CD4-positive, alpha-beta T cell treated with Interleukin-1 beta for 1 hour (primary cell): ENCODE results near the gene DNAJB12.
"Not testable (repeated sequence)": the region's sequence is repeated elsewhere in the genome, so short reads cannot be mapped to it uniquely, and the experiment has no call there.

Experiments
- DNase-seq, 2 donors: peaks; one replicate each; pipeline ENCODE4 v3.0.0-alpha.2; 2020 to 2022

The DNAJB12 gene

GRCh38 chr10:72353028-72353964, 1.4 kb downstream of the DNAJB12 start:
- no peak for DNase-seq

DNA sequence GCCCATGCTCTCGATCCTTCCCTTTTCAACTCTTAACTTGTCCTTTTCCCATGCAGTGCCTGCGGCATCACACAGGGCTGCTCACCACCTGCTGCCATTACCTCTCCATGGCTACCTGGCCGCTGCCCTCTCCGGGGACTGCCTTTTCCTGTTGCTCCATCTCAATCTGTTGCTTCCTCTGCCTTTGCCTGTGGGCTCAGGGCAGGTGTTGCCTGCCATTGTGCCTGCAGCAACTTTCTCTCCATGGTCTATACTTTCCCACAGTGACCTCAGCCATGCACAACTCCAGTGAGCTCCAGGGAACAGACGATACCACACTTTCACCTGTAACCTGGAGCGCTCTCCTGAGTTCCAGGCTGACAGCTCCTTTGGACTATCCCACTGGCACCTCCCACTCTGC, 3.2 kb downstream of the DNAJB12 start:
- DNase-seq, result no peak

- DNase-seq, result no peak
Measured at GRCh38 chr10:72349438-72349837, 5.3 kb downstream of the DNAJB12 start.

GRCh38 chr10:72348282-72348681, 6.4 kb downstream of the DNAJB12 start:
- DNase-seq, result no peak

GRCh38 chr10:72346117-72346516, 8.6 kb downstream of the DNAJB12 start:
- not testable (repeated sequence) for DNase-seq

GRCh38 chr10:72344932-72345331, 9.8 kb downstream of the DNAJB12 start:
- DNase-seq, result no peak

GRCh38 chr10:72342911-72343310, 11.8 kb downstream of the DNAJB12 start:
- no peak for DNase-seq

- peak; percentile 77 to 83 for DNase-seq
Measured at GRCh38 chr10:72340510-72341261, 14.0 kb downstream of the DNAJB12 start.

GRCh38 chr10:72338180-72338579, 16.5 kb downstream of the DNAJB12 start:
- no peak for DNase-seq

- no peak for DNase-seq
Measured at GRCh38 chr10:72337722-72338121, 17.0 kb downstream of the DNAJB12 start.

GRCh38 chr10:72337039-72337629, 17.6 kb downstream of the DNAJB12 start:
- peak; percentile 65 to 67 for DNase-seq

DNA sequence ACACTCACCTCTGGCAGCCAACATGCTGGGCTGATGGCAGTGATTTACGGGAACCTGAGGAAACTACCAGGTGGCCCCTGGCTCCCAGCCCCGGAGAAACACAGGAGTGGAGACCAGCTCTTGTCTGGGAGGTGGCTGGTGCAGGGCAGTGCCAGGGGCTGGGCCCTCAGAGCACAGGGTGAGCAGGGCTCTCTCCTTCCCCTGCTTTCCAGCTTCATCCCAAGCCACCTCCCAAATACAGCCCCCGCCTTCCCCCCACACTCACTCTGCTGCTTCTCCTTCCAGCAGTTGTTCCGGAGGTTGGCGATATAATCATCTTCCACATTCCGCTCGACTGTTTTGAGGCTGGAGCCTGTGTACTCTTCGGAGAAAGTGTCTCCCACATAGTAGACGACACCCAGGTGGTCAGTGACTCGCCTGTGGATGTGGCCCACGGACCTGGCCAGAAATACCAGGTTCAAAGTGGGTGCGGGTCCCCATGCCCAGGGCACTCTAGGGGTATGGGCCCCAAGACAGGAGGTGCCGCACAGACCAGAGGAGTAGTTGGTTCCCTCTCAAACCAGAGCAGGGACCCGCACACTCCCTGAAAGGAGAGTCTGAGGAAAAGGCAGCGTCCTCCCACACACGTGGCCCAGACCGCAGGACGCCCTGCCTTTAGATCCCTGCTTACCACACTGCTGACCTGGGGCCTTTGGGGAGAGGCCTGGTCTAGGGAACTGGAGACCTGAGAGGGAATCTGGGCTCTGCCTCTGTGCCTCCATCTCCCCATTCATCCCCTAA, 18.3 kb downstream of the DNAJB12 start:
- DNase-seq, result no peak

- DNase-seq, result peak; percentile 45 to 52
Measured at GRCh38 chr10:72335394-72336258, 19.1 kb downstream of the DNAJB12 start.

GRCh38 chr10:72334825-72335393, 19.8 kb downstream of the DNAJB12 start:
- DNase-seq, result peak; percentile 87 to 89

- DNase-seq, result no peak
Measured at GRCh38 chr10:72334196-72334824, 20.4 kb downstream of the DNAJB12 start.

DNA sequence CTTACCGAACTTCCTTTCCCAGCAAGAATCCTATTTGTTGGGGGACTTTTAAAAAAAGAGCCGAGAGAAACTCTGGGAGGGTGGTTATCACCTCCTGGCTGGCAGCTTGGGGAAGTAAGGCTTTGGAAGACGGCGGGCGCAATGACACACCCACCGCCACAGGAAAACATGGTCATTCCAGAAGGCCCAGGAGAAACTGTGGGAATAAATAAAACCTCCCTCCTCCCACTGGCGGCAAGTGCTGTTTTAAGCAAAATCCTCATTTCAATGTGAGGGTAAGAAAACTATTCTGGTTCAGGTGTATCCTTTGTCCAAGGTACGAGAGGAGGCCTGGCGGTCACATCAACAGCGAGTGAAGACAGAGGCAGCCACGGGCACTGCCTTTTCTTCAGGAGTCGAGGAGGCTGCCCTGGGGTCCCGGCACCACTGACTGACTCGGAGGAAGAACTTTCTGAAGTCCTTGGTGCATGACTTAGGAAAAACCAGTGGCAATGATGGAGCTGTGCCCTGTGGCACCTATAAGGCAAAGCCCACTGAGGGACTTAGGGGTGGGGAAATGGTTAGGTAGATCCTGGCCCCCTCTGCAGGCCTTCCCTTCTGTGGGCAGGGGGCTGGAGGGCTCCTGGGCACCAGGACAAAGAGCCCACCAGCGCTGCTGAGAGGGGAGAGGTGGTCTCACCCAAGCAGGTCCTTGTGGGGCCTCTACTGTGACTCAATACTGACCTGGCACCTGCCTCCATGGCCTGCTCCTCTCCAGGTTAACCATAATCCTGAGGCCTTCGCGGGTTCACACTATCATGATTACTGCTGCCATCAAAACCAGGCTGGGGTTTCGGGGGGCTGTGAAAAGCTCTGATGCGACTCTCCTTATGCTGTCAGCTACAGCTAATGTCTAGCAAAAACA, 21.4 kb downstream of the DNAJB12 start:
- no peak for DNase-seq

DNA sequence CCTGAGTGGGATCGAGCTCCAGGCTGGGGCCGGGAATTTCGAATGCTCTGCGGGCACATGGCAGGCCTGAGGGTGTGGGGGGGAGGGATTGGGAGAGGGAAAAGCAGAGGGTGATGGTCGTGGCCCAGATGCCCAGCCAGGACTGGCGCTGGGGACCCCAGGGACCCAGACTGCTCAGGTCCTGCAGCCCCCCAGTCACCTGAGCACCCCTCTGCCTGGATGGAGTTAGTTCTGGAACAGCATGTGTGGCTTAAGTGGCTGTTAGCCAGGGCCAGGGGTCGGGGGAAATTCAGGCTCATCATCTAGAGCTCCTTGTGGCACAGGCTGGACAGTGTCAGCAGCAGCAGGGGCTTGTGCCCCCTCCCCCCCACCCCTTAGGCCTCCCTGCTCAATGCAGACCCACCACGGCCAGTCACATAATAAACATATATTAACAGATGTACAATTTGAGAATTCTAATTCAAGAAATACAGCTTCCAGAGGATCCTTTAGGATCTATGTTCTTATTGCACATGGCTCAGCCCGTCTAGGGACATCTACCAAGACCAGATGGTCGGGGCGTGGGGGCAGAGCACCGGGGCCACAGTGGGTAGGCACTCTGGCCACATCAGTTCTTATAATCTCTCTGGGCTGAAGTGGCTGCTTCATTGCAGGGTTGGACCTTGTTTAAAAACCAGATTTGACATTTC, 22.2 kb downstream of the DNAJB12 start:
- no peak for DNase-seq

DNA sequence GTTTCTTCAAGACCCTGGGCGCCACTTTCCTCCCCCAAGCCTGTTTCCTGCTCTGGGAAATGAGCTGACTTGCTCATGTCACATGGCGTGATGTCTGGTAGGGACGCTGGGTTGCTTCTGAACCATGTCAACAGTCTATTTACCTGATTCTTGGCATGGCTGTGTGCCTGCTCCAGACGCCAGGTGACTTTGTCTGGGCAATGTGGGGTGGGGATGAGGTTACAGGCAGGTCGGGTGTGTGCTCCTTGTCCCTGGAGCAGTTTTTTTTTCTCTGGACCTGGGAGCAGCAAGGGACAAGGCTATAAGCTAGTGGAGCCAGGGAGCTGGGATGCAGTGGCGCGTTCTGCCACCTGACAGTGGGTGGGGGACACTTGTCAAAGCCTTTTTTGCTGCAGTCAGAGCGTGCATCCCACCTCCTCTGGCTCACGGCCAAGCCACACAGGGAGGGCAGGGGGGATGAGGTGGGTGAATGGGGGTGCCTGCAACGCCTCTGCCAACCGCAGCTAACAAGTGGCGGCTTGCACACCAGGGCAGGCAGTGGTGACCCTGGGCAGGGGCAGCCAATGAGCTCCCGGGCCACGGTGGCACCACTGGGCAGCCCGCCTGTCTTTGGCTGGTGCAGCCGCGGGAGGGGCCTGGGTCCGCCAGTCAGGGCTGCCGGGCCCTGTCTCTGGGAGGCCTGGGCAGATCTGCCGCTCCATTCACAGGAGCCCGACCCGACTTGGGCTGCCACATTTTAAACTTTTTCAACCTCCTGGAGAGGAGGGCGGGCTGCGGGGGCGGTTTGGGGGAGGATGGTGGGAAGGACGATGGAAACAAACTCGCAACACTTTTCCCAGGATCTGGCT, 22.9 kb downstream of the DNAJB12 start:
- DNase-seq, result peak; percentile 92 to 97
